HepG2 (cell line): ENCODE results near the gene NUDT13. TPM values are rescaled to one million over a fixed set of nuclear protein-coding genes. Genes with fewer than 3 reads are reported as not detected.

Source experiments
- AGO1 ChIP-seq: fragments of 200-400 bp; formaldehyde crosslinking; IDR thresholded peaks from 2 replicates; pipeline ENCODE4 v1.6.1; 2017; ENCODE audit warnings: mild to moderate bottlenecking, low read depth, low read length, moderate library complexity; ENCODE audit not compliant: poor library complexity, severe bottlenecking
- ATF6 ChIP-seq: sonication (generic); formaldehyde crosslinking; conservative IDR thresholded peaks from 2 replicates; pipeline ENCODE4 v1.4.0; 2020; ENCODE audit warnings: missing genetic modification reagents
- DR1 ChIP-seq: sonication (generic); formaldehyde crosslinking; IDR thresholded peaks from 2 replicates; pipeline ENCODE4 v1.8.0; 2021; ENCODE audit warnings: mild to moderate bottlenecking, missing genetic modification reagents, inconsistent platforms
- GMEB2 ChIP-seq: IDR thresholded peaks from 2 replicates; pipeline ENCODE4 v1.6.1; 2016; ENCODE audit warnings: missing biosample characterization, missing genetic modification reagents, low read depth
- HMGXB3 ChIP-seq: sonication (generic); formaldehyde crosslinking; IDR thresholded peaks from 2 replicates; pipeline ENCODE4 v1.4.0; 2020; ENCODE audit warnings: missing genetic modification reagents, borderline replicate concordance
- SKIL ChIP-seq: sonication (generic); formaldehyde crosslinking; IDR thresholded peaks from 2 replicates; pipeline ENCODE4 v1.8.0; 2022; ENCODE audit warnings: missing genetic modification reagents, mild to moderate bottlenecking, moderate library complexity, borderline replicate concordance
- ZBTB21 ChIP-seq: sonication (generic); formaldehyde crosslinking; IDR thresholded peaks from 2 replicates; pipeline ENCODE4 v1.4.0; 2020; ENCODE audit warnings: missing genetic modification reagents
- ZNF496 ChIP-seq: sonication (generic); formaldehyde crosslinking; IDR thresholded peaks from 2 replicates; pipeline ENCODE4 v1.8.1; 2023; ENCODE audit warnings: mild to moderate bottlenecking, moderate library complexity, missing genetic modification reagents; ENCODE audit not compliant: insufficient replicate concordance
- ZNF646 ChIP-seq: sonication (generic); formaldehyde crosslinking; IDR thresholded peaks from 2 replicates; pipeline ENCODE4 v1.9.0; 2021; ENCODE audit warnings: mild to moderate bottlenecking, missing genetic modification reagents
- ZNF724P ChIP-seq: sonication (generic); formaldehyde crosslinking; IDR thresholded peaks from 2 replicates; pipeline ENCODE4 v1.8.0; 2022; ENCODE audit warnings: missing genetic modification reagents, borderline replicate concordance
- polyA plus RNA-seq, 8 experiments: library from polyadenylated mRNA; depleted of rRNA in 3 of 8; stranded (reverse) in 7 of 8; unstranded in 1 of 8; fragments of >200 nt; fragmentation: Illumina TruSeq in 4 of 8; extraction: Trizol in 4 of 8; gene quantifications; 2 replicates each; pipeline versions ENCODE4 v1.2.1 to v1.2.3, GENCODE V29; 2011 to 2016; ENCODE audit warnings: low read depth in 4 of 8, missing spikeins in 1 of 8, mixed read lengths in 1 of 8; ENCODE audit not compliant: insufficient read depth in 1 of 8
- total RNA-seq, 5 experiments: library from RNA; depleted of rRNA; stranded (reverse); fragments of >200 nt; fragmentation: Illumina TruSeq; extraction: Trizol; gene quantifications; 2 replicates each; pipeline ENCODE4 v1.2.3, GENCODE V29; 2016; ENCODE audit warnings: low read depth in 1 of 5

The NUDT13 gene
- total and polyA plus RNA-seq, 2 of the 13 experiments (the other 11 are each of a cell fraction or from before 2014, with no cell fraction given), result 4.2 to 6.5 TPM

GRCh38 chr10:73167783-73168464, 57.7 kb downstream of the NUDT13 start, which contains the start of the genes ECD and FAM149B1 (continued):
- TF ChIP-seq SKIL (CRISPR knock-in tag) (no peak), ZNF646 (CRISPR knock-in tag) (no peak), ZBTB21 (CRISPR knock-in tag) (peak; percentile 96), ZNF496 (CRISPR knock-in tag) (no peak), DR1 (CRISPR knock-in tag) (no peak), GMEB2 (CRISPR knock-in tag) (no peak), ATF6 (0 out of 2 replicates have a peak, but pooled peaks have one; percentile 48), HMGXB3 (CRISPR knock-in tag) (peak; percentile 64; the same call in 1 of the 2 replicates), AGO1 (no peak), ZNF724P (CRISPR knock-in tag) (peak; percentile 61; the same call in 1 of the 2 replicates)
